ENCODE data around the gene WNT10A.
"Not testable (repeated sequence)": the region's sequence is repeated elsewhere in the genome, so short reads cannot be mapped to it uniquely, and the experiment has no call there.

Gene WNT10A

GRCh38 chr2:218839430-218839829 is 41.2 kb upstream of the WNT10A start:
- Histone ChIP-seq H4K20me1 (ENCODE audit: insufficient read depth, low read length, poor library complexity, severe bottlenecking) (no peaks in the 10 kb centered on the region), H3K9me3 (ENCODE audit: insufficient read depth, low read depth, low read length) (no peaks in the 10 kb centered on the region), H3F3A (ENCODE audit: low read depth) (no peaks in the 10 kb centered on the region), H3K4me3 (ENCODE audit: low read length, poor library complexity, severe bottlenecking) (no peak overlapping the region), H3K27me3 (ENCODE audit: insufficient read depth, low read length, poor library complexity, severe bottlenecking) (peaks cover 15% of the 10 kb centered on the region), H3K4me2 (ENCODE audit: low read depth, low read length, poor library complexity, severe bottlenecking) (no peak overlapping the region), H3K9me2 (replicated peaks; ENCODE audit: low read depth, low read length) (no peaks in the 10 kb centered on the region), H2AFZ (ENCODE audit: low read length) (no peak overlapping the region), H3K79me2 (ENCODE audit: insufficient read depth, low read length) (no peaks in the 10 kb centered on the region), H3K4me1 (ENCODE audit: insufficient read depth, low read length, poor library complexity, severe bottlenecking) (no peaks in the 10 kb centered on the region), H3K9ac (ENCODE audit: low read depth, low read length, poor library complexity, severe bottlenecking) (no peak overlapping the region), H3K36me3 (ENCODE audit: insufficient read depth, low read length) (no peaks in the 10 kb centered on the region)
- TF ChIP-seq CTCF (conservative IDR thresholded peaks at IDR 0.05; ENCODE audit: low read length) (no peak), EZH2phosphoT487 (IDR thresholded peaks at IDR 0.05; ENCODE audit: borderline replicate concordance) (no peak)

GRCh38 chr2:218839888-218840287 is 40.8 kb upstream of the WNT10A start:
- peaks cover 15% of the 10 kb centered on the region for H3K27me3 ChIP-seq (ENCODE audit: insufficient read depth, low read length, poor library complexity, severe bottlenecking)
- H2AFZ ChIP-seq (ENCODE audit: low read length): no peak overlapping the region
- no peaks in the 10 kb centered on the region for H3K4me1 ChIP-seq (ENCODE audit: insufficient read depth, low read length, poor library complexity, severe bottlenecking)
- H3K4me2 ChIP-seq (ENCODE audit: low read depth, low read length, poor library complexity, severe bottlenecking): no peak overlapping the region
- H3K4me3 ChIP-seq (ENCODE audit: low read length, poor library complexity, severe bottlenecking): no peak overlapping the region
- H3K9me3 ChIP-seq (ENCODE audit: insufficient read depth, low read depth, low read length): no peaks in the 10 kb centered on the region
- no peaks in the 10 kb centered on the region for H3K36me3 ChIP-seq (ENCODE audit: insufficient read depth, low read length)
- no peak overlapping the region for H3K9ac ChIP-seq (ENCODE audit: low read depth, low read length, poor library complexity, severe bottlenecking)
- no peak for TF ChIP-seq CTCF (conservative IDR thresholded peaks at IDR 0.05; ENCODE audit: low read length)
- no peaks in the 10 kb centered on the region for H4K20me1 ChIP-seq (ENCODE audit: insufficient read depth, low read length, poor library complexity, severe bottlenecking)
- H3K9me2 ChIP-seq (replicated peaks; ENCODE audit: low read depth, low read length): no peaks in the 10 kb centered on the region
- no peaks in the 10 kb centered on the region for H3K79me2 ChIP-seq (ENCODE audit: insufficient read depth, low read length)
- no peaks in the 10 kb centered on the region for H3F3A ChIP-seq (ENCODE audit: low read depth)

- H3K4me3 ChIP-seq (ENCODE audit: low read length, poor library complexity, severe bottlenecking); H3K27me3 ChIP-seq (ENCODE audit: insufficient read depth, low read length, poor library complexity, severe bottlenecking); H3K4me2 ChIP-seq (ENCODE audit: low read depth, low read length, poor library complexity, severe bottlenecking); H3K9me3 ChIP-seq (ENCODE audit: insufficient read depth, low read depth, low read length); H4K20me1 ChIP-seq (ENCODE audit: insufficient read depth, low read length, poor library complexity, severe bottlenecking); H3K9me2 ChIP-seq (replicated peaks; ENCODE audit: low read depth, low read length); H3K4me1 ChIP-seq (ENCODE audit: insufficient read depth, low read length, poor library complexity, severe bottlenecking); H3K36me3 ChIP-seq (ENCODE audit: insufficient read depth, low read length); H3K79me2 ChIP-seq (ENCODE audit: insufficient read depth, low read length); H3F3A ChIP-seq (ENCODE audit: low read depth); H2AFZ ChIP-seq (ENCODE audit: low read length); H3K9ac ChIP-seq (ENCODE audit: low read depth, low read length, poor library complexity, severe bottlenecking): not testable (repeated sequence)
Observed at GRCh38 chr2:218844334-218844733, 36.3 kb upstream of the WNT10A start.

- H3F3A ChIP-seq (ENCODE audit: low read depth); H3K4me2 ChIP-seq (ENCODE audit: low read depth, low read length, poor library complexity, severe bottlenecking); H3K9me3 ChIP-seq (ENCODE audit: insufficient read depth, low read depth, low read length); H3K4me3 ChIP-seq (ENCODE audit: low read length, poor library complexity, severe bottlenecking); H3K79me2 ChIP-seq (ENCODE audit: insufficient read depth, low read length); H3K9ac ChIP-seq (ENCODE audit: low read depth, low read length, poor library complexity, severe bottlenecking); H3K9me2 ChIP-seq (replicated peaks; ENCODE audit: low read depth, low read length); H4K20me1 ChIP-seq (ENCODE audit: insufficient read depth, low read length, poor library complexity, severe bottlenecking); H3K4me1 ChIP-seq (ENCODE audit: insufficient read depth, low read length, poor library complexity, severe bottlenecking); H3K36me3 ChIP-seq (ENCODE audit: insufficient read depth, low read length); H3K27me3 ChIP-seq (ENCODE audit: insufficient read depth, low read length, poor library complexity, severe bottlenecking); H2AFZ ChIP-seq (ENCODE audit: low read length): not testable (repeated sequence)
Observed at GRCh38 chr2:218846963-218847362, 33.7 kb upstream of the WNT10A start.
